ENCODE data around the gene HPN. TPM values are rescaled to one million over a fixed set of nuclear protein-coding genes. Genes with fewer than 3 reads are reported as not detected.
"Not testable (repeated sequence)": the region's sequence is repeated elsewhere in the genome, so short reads cannot be mapped to it uniquely, and the experiment has no call there.

The HPN gene
- polyA plus RNA-seq, 4 donors = 92.2 to 137 (median 98.5) TPM

DNA sequence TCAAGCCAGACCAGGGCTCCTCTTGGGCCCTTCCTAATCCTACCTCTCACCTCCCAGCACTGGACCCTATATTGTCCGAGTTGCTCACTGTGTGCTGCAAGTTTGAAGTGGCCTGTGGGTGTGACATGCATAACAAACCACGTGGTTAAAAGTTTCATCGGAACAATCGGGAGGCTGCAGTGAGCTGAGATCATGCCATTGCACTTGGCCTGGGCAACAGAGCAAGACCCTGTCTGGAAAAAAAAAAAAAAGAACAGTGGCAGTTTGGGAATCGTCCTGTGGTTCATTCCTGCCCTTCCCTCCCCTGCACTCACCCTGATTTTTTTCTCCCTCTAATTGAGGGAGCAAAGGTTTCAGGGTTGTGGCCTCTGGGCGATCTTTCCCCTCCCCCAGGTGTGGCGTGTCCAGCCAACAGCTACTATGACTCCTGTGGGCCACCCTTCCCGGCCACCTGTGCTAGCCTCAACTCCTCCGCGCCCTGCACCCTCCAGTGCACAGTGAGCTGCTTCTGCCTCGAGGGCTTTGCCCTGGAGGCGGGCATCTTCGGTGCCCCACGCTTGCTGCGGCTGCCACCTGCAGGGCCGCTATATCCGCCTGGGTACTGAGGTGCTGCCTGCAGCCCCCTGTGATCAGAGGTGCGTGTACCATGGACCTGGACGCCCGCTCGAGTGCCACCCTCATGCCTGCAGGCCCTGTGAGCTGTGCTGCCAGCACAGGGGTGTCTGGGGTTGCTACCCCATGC lies 57.8 kb downstream of the HPN start:
- no peak for DNase-seq (ENCODE audit: low read depth in 4 of 4, low spot score in 3 of 4)

DNA sequence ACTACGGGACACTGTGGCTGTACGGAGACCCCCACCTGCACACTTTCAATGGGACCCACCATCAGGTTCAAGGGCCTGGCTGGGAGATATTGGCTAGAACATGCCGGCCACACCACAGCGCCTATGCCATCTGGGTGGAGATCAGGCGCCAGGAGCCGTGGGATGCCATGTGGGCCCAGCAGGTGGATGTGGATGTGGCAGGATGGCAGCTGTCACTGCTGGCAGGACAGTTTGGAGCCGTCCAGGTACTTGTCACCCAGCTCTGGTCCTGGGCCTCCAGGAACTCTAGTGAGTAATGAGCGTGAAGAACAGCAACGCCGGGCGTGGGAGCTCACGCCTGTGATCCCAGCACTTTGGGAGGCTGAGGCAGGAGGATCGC lies 58.4 kb downstream of the HPN start:
- no peak for DNase-seq (ENCODE audit: low read depth in 4 of 4, low spot score in 3 of 4)

DNA sequence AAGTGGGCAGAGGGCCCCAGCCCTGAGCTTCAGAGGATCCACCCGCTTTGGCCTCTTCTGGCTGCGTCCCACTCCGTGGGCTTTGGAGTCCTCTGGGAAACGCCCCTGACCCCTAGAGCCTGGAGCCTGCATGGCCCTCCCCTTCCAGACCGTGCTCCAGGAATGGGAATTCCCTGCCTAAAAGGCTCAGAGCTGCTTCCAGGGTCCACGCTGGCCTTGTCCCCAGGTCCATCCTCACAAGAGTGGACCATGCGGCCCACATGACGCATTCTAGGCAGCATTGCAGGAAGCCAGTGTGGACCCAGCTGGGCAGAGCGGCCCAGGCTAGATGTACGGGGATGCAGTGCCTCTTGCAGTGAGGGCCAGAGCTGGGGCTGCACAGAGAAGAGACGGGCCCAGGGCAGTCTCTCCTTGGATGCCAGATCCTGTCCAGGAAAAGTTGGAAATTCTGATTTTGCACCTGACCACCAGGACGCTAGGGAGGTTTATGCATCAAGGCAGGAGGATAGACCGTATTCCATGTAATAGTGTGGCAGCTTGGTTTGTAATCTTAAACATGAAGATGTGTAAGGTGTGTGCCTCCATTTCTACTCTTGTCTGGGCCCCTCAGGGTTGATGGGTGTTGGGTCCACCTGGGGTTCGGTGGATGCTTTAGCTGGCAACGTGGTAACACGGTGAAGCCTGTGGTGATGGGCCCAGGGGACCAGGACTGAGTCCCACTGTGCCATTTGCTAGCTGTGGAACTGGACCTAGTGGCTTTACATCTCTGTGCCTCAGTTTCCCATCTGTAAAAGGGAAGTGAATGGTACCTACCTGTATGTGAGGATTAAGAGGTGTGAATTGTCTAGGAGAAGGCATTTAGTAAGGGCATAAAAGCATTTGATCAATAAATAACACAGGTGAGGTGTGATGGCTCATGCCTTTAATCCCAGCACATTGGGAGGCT lies 59.3 kb downstream of the HPN start:
- no peak for DNase-seq (ENCODE audit: low read depth in 4 of 4, low spot score in 3 of 4)

DNA sequence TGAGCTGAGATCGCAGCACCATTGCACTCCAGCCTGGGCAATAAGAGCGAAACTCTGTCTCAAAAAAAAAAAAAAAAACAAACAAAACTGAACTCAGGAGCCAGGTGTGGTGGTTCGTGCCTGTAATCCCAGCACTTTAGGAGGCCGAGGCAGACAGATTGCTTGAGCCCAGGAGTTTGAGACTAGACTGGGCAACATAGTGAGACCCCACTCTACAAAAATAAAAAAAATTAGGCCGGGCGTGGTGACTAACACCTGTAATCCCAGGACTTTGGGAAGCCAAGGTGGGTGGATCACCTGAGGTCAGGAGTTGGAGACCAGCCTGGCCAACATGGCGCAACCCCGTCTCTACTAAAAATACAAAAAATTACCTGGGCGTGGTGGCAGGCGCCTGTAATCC lies 60.4 kb downstream of the HPN start:
- not testable (repeated sequence) for DNase-seq (ENCODE audit: low read depth in 4 of 4, low spot score in 3 of 4)

DNA sequence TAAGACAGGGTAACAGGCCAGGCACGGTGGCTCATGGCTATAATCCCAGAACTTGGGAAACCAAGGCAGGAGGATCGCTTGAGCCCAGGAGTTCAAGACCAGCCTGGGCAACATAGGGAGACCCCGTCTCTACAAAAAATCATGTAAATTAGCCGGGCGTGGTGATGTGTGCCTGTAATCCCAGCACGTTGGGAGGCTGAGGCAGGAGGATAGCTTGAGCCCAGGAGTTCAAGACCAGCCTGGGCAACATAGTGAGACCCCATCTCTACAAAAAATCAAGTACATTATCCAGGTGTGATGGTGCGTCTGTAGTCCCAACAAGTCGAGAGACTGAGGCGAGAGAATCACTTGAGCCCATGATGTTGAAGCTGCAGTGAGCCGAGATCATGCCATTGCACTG lies 62.1 kb downstream of the HPN start:
- DNase-seq (ENCODE audit: low read depth in 4 of 4, low spot score in 3 of 4) = not testable (repeated sequence)

DNA sequence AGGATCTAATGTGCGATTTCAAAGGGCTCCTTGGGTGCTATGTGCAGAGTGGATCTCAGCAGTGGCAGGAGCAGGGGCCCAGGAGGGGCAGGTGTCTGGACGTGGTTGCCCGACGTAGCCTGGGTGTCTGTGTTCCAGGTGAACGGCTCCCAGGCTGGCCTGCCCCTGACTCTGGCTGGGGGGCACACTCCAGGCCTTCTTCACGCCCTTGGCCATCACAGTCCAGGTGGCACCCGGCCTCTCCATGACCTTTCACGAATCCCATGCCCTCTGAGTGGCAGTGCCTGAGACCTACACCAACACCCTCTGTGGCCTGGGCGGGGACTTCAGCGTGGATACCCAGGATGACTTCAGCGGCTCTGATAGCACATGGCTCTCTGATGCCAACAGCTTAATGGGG lies 62.8 kb downstream of the HPN start:
- DNase-seq (ENCODE audit: low read depth in 4 of 4, low spot score in 3 of 4) = no peak

DNA sequence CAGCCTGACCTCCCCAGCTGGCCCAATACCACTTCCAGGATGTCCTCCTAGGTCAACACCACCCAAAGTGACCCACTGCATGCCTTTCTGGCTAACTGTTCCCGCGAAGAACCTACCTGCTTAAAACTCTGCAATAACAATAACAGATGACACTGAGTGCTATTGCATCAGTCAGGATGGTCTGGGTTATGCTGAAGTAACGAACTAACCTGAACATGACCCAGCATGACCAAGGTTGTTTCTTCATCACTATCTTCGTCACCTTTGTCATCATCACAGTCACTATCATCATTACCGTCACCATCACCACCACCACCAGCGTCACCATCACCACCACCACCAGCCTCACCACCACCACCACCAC lies 63.5 kb downstream of the HPN start:
- no peak for DNase-seq (ENCODE audit: low read depth in 4 of 4, low spot score in 3 of 4)

DNA sequence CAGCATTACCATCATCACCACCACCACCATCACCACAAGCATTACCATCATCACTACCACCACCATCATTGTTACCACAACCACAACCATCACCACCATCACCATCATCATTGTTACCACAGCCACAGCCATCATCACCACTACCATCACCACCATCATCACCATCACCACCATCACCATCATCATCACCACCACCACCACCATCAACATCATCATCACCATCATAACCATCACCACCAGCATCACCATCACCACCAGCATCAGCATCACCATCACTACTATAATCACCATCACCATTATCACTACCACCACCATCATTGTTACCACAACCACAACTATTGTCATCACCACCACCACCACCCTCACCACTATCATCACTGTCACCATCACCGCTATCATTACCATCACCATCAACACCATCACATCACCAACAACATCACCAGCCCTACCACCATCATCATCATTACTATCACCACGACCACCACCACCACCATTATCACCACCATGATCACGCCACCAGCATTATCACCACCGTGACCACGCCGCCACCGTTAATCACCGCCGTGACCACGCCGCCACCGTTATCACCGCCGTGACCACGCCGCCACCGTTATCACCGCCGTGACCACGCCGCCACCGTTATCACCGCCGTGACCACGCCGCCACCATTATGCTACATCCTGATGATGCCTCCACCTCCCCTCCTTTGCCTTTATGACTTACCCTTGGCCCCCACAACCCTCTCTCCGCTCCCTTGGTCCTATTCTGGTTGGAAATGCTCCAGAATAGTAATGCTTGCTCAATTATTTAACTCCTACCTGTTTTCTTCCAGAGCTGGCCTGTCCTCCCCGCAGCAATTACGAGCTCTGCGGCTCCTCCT lies 64.1 kb downstream of the HPN start:
- DNase-seq (ENCODE audit: low read depth in 4 of 4, low spot score in 3 of 4) = no peak

DNA sequence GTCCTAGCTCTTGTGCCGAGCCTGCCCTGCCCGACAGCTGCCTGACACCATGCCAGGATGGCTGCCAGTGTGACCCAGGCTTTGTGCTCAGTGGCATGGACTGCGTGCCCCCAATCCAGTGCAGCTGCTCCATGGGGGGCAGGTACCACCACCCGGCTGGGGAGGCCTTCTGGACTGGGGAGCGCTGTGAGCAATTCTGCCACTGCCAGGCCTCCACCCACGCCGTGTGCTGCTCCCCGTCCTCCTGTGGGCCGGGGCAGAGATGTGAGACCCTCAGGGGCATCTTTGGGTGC lies 64.7 kb downstream of the HPN start:
- DNase-seq (ENCODE audit: low read depth in 4 of 4, low spot score in 3 of 4) = no peak

DNA sequence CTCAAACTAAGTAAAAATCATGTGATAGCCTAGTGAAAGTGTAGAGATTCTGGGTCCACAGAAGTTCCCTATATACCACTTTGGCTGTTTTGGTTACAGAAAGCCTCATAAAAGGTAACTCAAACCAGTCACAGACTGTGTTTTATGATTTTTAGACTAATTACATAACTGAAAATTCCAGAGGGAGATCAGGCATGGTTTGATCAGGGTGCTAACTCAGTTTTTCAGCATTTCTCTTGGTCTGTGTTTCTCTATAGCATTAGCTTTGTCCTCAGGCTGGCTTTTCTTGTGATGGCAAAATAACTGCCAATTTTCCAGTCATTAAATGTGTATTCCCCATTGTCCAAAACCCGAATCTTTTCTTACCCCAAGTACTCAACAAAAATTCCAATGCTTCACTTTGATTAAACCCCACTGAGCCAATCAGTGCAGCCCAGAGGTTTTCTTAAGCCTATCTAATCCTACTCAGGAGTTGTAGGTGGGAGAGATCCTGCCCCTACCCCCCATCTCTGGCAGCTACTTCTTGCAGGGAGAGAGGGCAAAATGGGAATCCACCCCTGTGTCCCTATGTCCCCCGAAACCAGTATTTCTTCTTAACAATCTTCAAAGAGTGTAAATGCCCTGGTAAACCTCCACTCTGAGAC lies 65.5 kb downstream of the HPN start:
- DNase-seq (ENCODE audit: low read depth in 4 of 4, low spot score in 3 of 4) = no peak

DNA sequence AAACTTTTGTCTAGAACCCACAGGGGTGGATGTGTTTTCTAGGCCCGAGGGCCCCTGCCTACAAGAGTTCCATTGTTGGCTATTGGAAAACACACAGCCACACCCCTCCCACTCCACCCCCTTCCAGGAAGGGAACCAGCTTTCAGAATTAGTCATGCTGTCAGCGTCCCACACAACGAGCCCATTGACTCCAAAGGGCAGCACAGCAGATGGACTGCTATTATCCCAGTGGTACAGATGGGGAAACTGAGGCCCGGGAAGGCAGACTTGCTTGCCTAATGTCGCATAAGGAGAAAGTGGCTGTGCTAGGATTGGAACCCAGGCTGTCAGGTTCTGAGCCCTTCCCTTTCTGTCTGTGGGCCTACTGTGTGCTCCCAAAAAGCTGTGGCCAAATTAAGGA lies 66.0 kb downstream of the HPN start:
- no peak for DNase-seq (ENCODE audit: low read depth in 4 of 4, low spot score in 3 of 4)

DNA sequence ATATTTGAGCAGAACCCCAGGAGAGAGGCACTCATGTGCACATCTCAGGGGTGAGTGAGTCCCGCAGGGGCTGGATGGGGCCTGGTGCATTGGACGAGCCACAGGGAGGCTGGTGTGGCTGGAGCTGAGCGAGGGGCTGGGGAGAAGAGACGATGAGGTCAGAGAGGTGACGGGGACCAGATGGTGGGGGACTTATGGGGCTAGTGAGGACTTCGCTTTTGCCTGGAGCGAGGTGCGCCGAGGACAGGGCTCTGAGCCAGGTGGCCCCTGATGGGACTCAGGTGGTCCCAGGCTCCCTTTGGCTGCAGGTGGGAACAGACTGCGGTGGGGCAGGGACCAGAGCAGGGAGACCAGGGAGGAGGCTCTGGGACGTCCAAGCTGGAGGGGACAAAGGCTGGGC lies 67.2 kb downstream of the HPN start:
- DNase-seq (ENCODE audit: low read depth in 4 of 4, low spot score in 3 of 4) = no peak

DNA sequence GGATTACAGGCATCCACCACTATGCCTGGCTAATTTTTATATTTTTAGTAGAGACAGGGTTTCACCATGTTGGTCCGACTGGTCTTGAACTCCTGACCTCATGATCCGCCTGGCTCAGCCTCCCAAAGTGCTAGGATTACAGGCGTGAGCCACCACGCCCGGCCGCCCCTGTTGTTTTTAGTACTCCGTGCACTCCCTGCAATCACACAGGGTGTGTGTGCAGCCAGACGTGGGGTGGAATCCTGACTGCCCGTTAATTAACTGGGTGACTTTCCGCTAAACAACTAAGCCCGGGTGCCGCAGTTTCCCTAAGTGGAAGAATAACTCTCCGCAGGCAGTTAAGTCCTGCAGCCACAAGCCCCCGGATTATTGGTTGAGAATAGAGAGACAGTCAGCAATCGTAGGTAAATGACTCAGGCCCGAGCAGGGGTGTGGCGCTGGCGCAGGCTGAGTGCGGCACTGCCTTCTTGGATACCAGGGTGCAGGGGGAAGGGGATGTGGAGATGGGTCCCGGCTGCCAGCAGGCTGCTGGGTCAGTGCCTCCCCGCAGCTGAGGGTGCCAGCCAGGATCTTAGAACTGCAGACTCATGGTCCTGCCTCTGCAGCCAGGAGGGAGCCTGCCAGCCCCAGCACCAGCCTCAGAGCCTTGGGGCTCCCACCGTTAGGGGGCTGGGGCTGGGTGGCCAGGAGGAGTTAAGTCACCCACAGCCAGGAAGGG lies 68.0 kb downstream of the HPN start:
- no peak for DNase-seq (ENCODE audit: low read depth in 4 of 4, low spot score in 3 of 4)

DNA sequence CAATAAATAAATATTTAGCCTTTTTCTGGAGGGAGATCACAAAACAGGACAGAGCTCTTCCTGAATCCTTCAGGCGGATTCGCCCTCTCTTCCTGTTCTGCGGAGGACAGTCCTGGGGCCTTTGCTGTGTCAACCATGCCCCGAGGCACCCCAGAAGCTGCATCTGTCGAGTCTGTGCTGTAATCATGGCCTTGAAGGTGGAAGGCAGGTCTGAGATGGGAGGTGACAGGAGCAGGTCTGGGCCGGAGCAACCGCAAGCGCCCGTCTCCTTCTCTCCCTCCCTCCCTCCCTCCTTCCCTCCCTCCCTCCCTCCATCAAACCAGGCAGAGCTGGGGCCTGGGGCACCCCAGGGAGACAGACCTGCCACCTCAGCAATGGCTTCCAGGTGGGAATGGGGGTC lies 69.5 kb downstream of the HPN start:
- no peak for DNase-seq (ENCODE audit: low read depth in 4 of 4, low spot score in 3 of 4)

DNA sequence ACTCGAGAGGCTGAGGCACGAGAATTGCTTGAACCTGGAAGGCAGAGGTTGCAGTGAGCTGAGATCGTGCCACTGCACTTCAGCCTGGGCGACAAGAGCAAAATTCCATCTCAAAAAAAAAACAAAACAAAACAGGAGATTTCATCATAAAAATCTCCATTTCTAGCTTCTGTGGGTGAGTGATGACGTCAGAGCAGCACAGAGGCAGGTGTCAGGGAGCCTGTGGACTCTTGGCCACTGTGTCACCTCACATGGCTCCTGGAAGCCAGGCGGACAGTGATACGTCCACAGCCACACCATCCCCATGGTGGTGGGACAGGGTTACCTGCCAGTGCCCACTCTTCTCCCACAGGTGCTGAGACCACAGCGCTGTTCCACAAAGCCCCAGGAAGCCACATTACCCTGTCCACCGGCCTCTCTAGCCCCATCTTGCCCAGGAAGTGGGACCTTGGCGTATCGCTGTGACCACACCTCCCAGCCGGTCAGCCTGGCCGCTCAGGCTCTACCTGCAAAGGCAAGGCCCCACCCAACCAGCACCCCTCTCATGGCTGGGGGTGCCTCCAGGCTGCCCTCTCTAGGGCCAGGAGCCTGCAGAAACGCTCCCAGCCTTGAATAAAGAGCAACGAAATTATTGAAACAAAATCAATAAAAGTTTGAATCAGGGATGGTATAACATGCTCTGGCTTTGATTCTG lies 71.6 kb downstream of the HPN start:
- DNase-seq (ENCODE audit: low read depth in 4 of 4, low spot score in 3 of 4) = no peak

DNA sequence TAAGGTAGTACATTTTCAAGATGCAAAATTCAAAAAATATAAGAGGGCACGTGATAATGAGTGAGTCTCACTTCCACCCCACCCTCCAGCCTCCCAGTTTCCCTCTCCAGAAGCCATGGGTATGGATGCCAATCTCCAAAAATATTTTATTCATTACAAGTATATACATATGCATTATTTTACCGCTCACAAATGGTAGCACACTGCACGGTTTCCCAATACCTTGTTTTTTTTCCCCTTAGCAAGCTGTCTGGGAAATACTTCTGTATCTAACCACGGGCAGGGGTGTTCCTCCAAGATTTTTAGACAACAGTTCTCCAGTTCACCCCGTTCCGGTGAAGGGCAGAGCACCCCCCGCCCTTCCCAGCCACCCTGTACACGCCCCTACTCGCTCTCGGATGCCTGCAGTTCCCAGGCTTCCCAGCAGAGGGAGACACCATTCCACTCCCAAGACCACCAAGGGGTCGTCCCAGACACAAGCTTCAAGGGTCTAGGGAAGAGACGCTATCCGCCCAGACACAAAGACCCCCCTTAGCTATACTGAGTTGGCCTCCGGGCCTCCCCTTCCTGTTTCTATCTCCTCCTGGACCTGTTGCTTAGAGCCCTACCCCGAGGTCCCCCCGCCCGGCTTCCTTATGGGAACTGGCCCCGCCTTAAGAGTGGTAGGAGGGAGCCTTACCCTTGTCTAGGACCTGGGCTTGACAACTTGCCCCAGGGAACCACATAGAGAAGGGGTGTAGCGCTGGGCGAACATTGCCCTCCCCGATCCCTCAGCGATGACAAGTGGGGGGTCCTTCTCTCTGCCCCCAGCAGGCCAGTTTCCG lies 73.0 kb downstream of the HPN start:
- DNase-seq (ENCODE audit: low read depth in 4 of 4, low spot score in 3 of 4) = peak; percentile 59 to 88 (median 73)

DNA sequence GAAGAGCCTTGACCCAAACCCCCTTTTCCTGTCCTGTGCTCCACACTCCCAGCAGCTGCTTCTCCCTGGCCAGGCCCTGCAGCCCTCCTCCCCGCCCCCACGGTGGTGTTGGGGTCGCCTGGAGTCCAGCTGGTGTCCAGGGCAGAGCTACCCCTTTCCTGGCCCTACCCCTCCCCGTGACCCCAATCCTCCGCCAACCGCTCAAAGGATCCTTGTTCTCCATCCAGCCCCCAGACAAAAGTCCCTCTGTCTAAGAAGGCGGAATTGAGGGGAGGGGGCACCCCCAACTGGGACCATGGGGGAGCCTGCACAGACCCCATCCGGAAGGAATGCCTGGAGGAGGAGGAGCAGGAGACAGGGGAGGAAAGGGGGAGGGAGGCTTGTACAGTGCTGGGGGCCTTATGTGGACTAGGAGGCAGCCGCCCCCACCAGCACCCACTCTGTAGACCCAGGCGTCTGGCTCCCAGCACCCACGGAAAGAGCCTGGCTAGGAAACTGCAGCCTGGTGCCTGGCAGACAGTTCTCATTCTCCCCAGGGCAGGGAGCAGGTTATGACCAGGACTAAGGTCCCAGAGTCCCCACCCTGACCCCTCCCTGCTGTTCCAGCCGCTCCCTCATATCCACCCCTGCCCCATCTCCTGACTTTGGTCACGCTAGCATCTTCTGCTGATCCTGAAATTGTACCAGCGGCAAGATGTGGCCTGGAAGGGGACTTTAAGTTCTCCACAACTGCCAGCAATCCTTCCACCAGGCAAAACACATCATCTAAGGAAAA lies 73.8 kb downstream of the HPN start, which contains the start of gene FXYD3:
Gene FXYD3, plus strand, starts transcription at position 647 of the 775 bp plus-strand sequence. CDS start 3,554 bp downstream, outside the sequence.
- DNase-seq (ENCODE audit: low read depth in 4 of 4, low spot score in 3 of 4) = no peak
